Lung (tissue), 12 donors: Measurements from ENCODE around the gene ARL5C. TPM values are rescaled to one million over a fixed set of nuclear protein-coding genes. Genes with fewer than 3 reads are reported as not detected.

Source experiments
- ATAC-seq: fragments of 200-7000 bp; cut with Tn5 transposase; one replicate; pipeline ENCODE4 v1.9.1; 2020; ENCODE audit warnings: moderate number of reproducible peaks; ENCODE audit not compliant: insufficient read depth, low FRiP score
- DNase-seq, 3 donors: peaks; one replicate each; pipeline ENCODE4 v3.0.0-alpha.2; 2013 to 2017
- H3K27ac ChIP-seq, 2 donors: one replicate each; pipeline ENCODE4 v1.5.1; 2013; ENCODE audit warnings: mild to moderate bottlenecking in 2 of 2, moderate library complexity in 2 of 2, control low read depth in 1 of 2, inconsistent platforms in 1 of 2, low read depth in 1 of 2, low read length in 1 of 2
- H3K27me3 ChIP-seq, 3 donors: one replicate each; pipeline ENCODE4 v1.5.1; 2013; ENCODE audit warnings: low read length in 2 of 3; ENCODE audit not compliant: control insufficient read depth in 3 of 3, insufficient read depth in 3 of 3
- H3K36me3 ChIP-seq, 4 donors: one replicate each; pipeline ENCODE4 v1.5.1; 2013; ENCODE audit warnings: low read length in 4 of 4, mild to moderate bottlenecking in 1 of 4, moderate library complexity in 1 of 4; ENCODE audit not compliant: control insufficient read depth in 4 of 4, insufficient read depth in 4 of 4
- H3K4me1 ChIP-seq, 5 donors: one replicate each; pipeline ENCODE4 v1.5.1; 2013; ENCODE audit warnings: low read length in 5 of 5, mild to moderate bottlenecking in 2 of 5, moderate library complexity in 1 of 5; ENCODE audit not compliant: control insufficient read depth in 5 of 5, insufficient read depth in 5 of 5
- H3K4me3 ChIP-seq: one replicate; pipeline ENCODE4 v1.5.1; 2013; ENCODE audit warnings: mild to moderate bottlenecking, control low read depth, moderate library complexity
- H3K9ac ChIP-seq, 2 donors: one replicate each; pipeline ENCODE4 v1.5.1; 2013; ENCODE audit warnings: low read length in 2 of 2, control low read depth in 1 of 2; ENCODE audit not compliant: insufficient read depth in 1 of 2
- H3K9me3 ChIP-seq, 4 donors: one replicate each; pipeline ENCODE4 v1.5.1; 2013; ENCODE audit warnings: low read length in 3 of 4, mild to moderate bottlenecking in 1 of 4, moderate library complexity in 1 of 4; ENCODE audit not compliant: control insufficient read depth in 4 of 4, insufficient read depth in 3 of 4
- CTCF ChIP-seq: IDR thresholded peaks from 2 replicates; pipeline ENCODE4 v1.5.1; 2012; ENCODE audit warnings: mild to moderate bottlenecking; ENCODE audit errors: control extremely low read depth, extremely low read depth
- WGBS, 2 donors: extraction: QIAGEN DNeasy Blood & Tissue Kit; methylation state at CpG; one replicate each; pipeline ENCODE4 v1.1.7; 2013; 5-methylcytosine and 5-hydroxymethylcytosine counted together
- polyA plus RNA-seq, 2 donors: library from polyadenylated mRNA; stranded (reverse); fragments of 200-250 nt; gene quantifications; one replicate each; pipeline ENCODE4 v1.2.1, GENCODE V29; 2013
- total RNA-seq, 2 donors: library from RNA; depleted of rRNA in 1 of 2; stranded (reverse); fragments of >200 nt in 1 of 2; gene quantifications; one replicate each; pipeline ENCODE4 v1.2.1, GENCODE V29; 2014 to 2021
- donor health status: control.
- donor health status: control.
- donor health status: Bipolar disorder and iron deficiency.
- donor health status: healthy.
- donor health status: DM: yes; HTN: yes; CAD: no.

ARL5C gene
- total and polyA plus RNA-seq, 4 donors = not detected

GRCh38 chr17:39200957-39201510 lies 35.1 kb upstream of the ARL5C start:
- Histone ChIP-seq H3K4me3 (peak overlapping the region; percentile 100), H3K4me1 (peaks cover 0 to 33% (median 7%) of the 10 kb centered on the region in 5 donors), H3K36me3 (peaks cover 25 to 31% (median 27%) of the 10 kb centered on the region in 4 donors), H3K27me3 (no peaks in the 10 kb centered on the region), H3K9ac (peak overlapping the region; percentile 87 to 95), H3K9me3 (no peaks in the 10 kb centered on the region), H3K27ac (peak overlapping the region; percentile 13 to 95)
- ATAC-seq (no peak), DNase-seq (no peak)
- WGBS, 2 donors = 31 to 33% methylated on average over 11 of the region's 11 CpGs
- TF ChIP-seq CTCF = no peak

GRCh38 chr17:39200070-39200879 lies 34.3 kb upstream of the ARL5C start, which contains the start of gene RPL19:
Gene RPL19, plus strand, starts transcription at chr17:39200283. Its CDS starts 62 bp downstream, at chr17:39200345.
- ATAC-seq = peak; percentile 55

GRCh38 chr17:39199820-39200069 lies 33.8 kb upstream of the ARL5C start:
- no peaks in the 10 kb centered on the region for H3K27me3 ChIP-seq
- H3K9me3 ChIP-seq = no peaks in the 10 kb centered on the region
- ATAC-seq (peak; percentile 71), DNase-seq (peak; percentile 92 to 98 (median 97))
- WGBS, 2 donors = 0 to 1% methylated on average over 10 of the region's 10 CpGs
- peaks cover 3 to 45% (median 9%) of the 10 kb centered on the region in 5 donors for H3K4me1 ChIP-seq
- peak overlapping the region; percentile 94 to 95 for H3K27ac ChIP-seq
- H3K4me3 ChIP-seq = no peak overlapping the region
- H3K36me3 ChIP-seq = peaks cover 20 to 29% (median 23%) of the 10 kb centered on the region in 4 donors
- TF ChIP-seq CTCF = no peak
- peak overlapping the region; percentile 87 to 100 for H3K9ac ChIP-seq

More at GRCh38 chr17:39200070-39200879, 34.3 kb upstream of the ARL5C start, which contains the start of gene RPL19:
- Histone ChIP-seq H3K4me1 (peaks cover 0 to 40% (median 9%) of the 10 kb centered on the region in 5 donors), H3K27ac (peak within 1 kb of the TSS; percentile 94 to 95), H3K9me3 (no peaks in the 10 kb centered on the region), H3K4me3 (peak within 1 kb of the TSS; percentile 100), H3K9ac (peak within 1 kb of the TSS; percentile 87 to 100), H3K36me3 (peaks cover 25 to 31% (median 27%) of the 10 kb centered on the region in 4 donors), H3K27me3 (no peaks in the 10 kb centered on the region)
- TF ChIP-seq CTCF = no peak
- 0% methylated on average over 52 of the region's 52 CpGs for WGBS, 2 donors
- DNase-seq = peak in 1 of 3 donors; percentile 80
